ENCODE measurements around the gene SPOCK1.

- TF ChIP-seq CTCF (IDR thresholded peaks at IDR 0.05) (no peak), EP300 (IDR thresholded peaks at IDR 0.05; ENCODE audit: low read depth) (no peak), POLR2AphosphoS5 (IDR thresholded peaks at IDR 0.05) (peak in 1 of 3 donors; percentile 48), POLR2A (IDR thresholded peaks at IDR 0.05) (no peak)
These were observed 84.9 kb downstream of the SPOCK1 start for GRCh38 chr5:137414112-137414755.

Measured in transverse colon (tissue), 4 donors.